Activated naive CD8-positive, alpha-beta T cell treated with anti-CD3 and anti-CD28 coated beads for 36 hours (primary cell): ENCODE measurements around the gene PTPRK. TPM values are rescaled to one million over a fixed set of nuclear protein-coding genes. Genes with fewer than 3 reads are reported as not detected.
"Not testable (repeated sequence)": the region's sequence is repeated elsewhere in the genome, so short reads cannot be mapped to it uniquely, and the experiment has no call there.

Source experiments
- DNase-seq: peaks from one replicate; pipeline ENCODE4 v3.0.0; 2021
- H3K27ac Mint-ChIP-seq: one replicate; pipeline ENCODE4 v1.8.0; 2022; ENCODE audit warnings: mild to moderate bottlenecking, moderate library complexity, mixed read lengths
- H3K27me3 Mint-ChIP-seq: one replicate; pipeline ENCODE4 v1.8.0; 2022; ENCODE audit warnings: mild to moderate bottlenecking, mixed read lengths
- H3K36me3 Mint-ChIP-seq: one replicate; pipeline ENCODE4 v1.8.0; 2021; ENCODE audit warnings: mild to moderate bottlenecking, mixed read lengths
- H3K4me1 Mint-ChIP-seq: one replicate; pipeline ENCODE4 v1.8.0; 2021; ENCODE audit warnings: mixed read lengths
- H3K4me3 Mint-ChIP-seq: one replicate; pipeline ENCODE4 v1.8.0; 2022; ENCODE audit warnings: mild to moderate bottlenecking, moderate library complexity, mixed read lengths
- H3K9me3 Mint-ChIP-seq: one replicate; pipeline ENCODE4 v1.8.0; 2022; ENCODE audit warnings: mixed read lengths
- total RNA-seq, 2 experiments: library from RNA; stranded (reverse); gene quantifications; one replicate each; pipeline ENCODE4 v1.2.3, GENCODE V29; 2021

Gene PTPRK
- total RNA-seq, 2 experiments from 2014 or later: 13.4 to 18.0 TPM

- DNase-seq: no peak
- Mint-ChIP-seq H3K36me3 (no peaks in the 10 kb centered on the region), H3K27ac (no peak overlapping the region), H3K9me3 (no peaks in the 10 kb centered on the region), H3K4me3 (no peak overlapping the region), H3K27me3 (no peaks in the 10 kb centered on the region), H3K4me1 (no peaks in the 10 kb centered on the region)
Measured at GRCh38 chr6:128461501-128461900, 58.9 kb downstream of the PTPRK start.

GRCh38 chr6:128456510-128457230, 63.7 kb downstream of the PTPRK start:
- H3K4me1 Mint-ChIP-seq: no peaks in the 10 kb centered on the region
- no peak overlapping the region for H3K4me3 Mint-ChIP-seq
- DNase-seq: no peak
- no peaks in the 10 kb centered on the region for H3K9me3 Mint-ChIP-seq
- no peak overlapping the region for H3K27ac Mint-ChIP-seq
- no peaks in the 10 kb centered on the region for H3K36me3 Mint-ChIP-seq
- H3K27me3 Mint-ChIP-seq: no peaks in the 10 kb centered on the region

GRCh38 chr6:128455959-128456358, 64.4 kb downstream of the PTPRK start:
- no peaks in the 10 kb centered on the region for H3K36me3 Mint-ChIP-seq
- no peak overlapping the region for H3K4me3 Mint-ChIP-seq
- no peaks in the 10 kb centered on the region for H3K4me1 Mint-ChIP-seq
- no peak overlapping the region for H3K27ac Mint-ChIP-seq
- DNase-seq: no peak
- H3K27me3 Mint-ChIP-seq: no peaks in the 10 kb centered on the region
- H3K9me3 Mint-ChIP-seq: no peaks in the 10 kb centered on the region

GRCh38 chr6:128452713-128453112, 67.7 kb downstream of the PTPRK start:
- H3K4me1 Mint-ChIP-seq: no peaks in the 10 kb centered on the region
- H3K9me3 Mint-ChIP-seq: no peaks in the 10 kb centered on the region
- no peaks in the 10 kb centered on the region for H3K36me3 Mint-ChIP-seq

GRCh38 chr6:128446497-128446896, 73.9 kb downstream of the PTPRK start:
- no peaks in the 10 kb centered on the region for H3K9me3 Mint-ChIP-seq
- H3K27ac Mint-ChIP-seq: no peak overlapping the region
- no peaks in the 10 kb centered on the region for H3K27me3 Mint-ChIP-seq
- no peaks in the 10 kb centered on the region for H3K4me1 Mint-ChIP-seq
- H3K4me3 Mint-ChIP-seq: no peak overlapping the region
- no peaks in the 10 kb centered on the region for H3K36me3 Mint-ChIP-seq
- DNase-seq: no peak

More at GRCh38 chr6:128452713-128453112, 67.7 kb downstream of the PTPRK start:
- no peak overlapping the region for H3K27ac Mint-ChIP-seq
- H3K4me3 Mint-ChIP-seq: no peak overlapping the region
- DNase-seq: no peak
- H3K27me3 Mint-ChIP-seq: no peaks in the 10 kb centered on the region

- Mint-ChIP-seq H3K9me3 (no peaks in the 10 kb centered on the region), H3K4me3 (no peak overlapping the region), H3K27ac (no peak overlapping the region), H3K36me3 (no peaks in the 10 kb centered on the region), H3K4me1 (no peaks in the 10 kb centered on the region), H3K27me3 (no peaks in the 10 kb centered on the region)
- no peak for DNase-seq
Measured at GRCh38 chr6:128443553-128443952, 76.8 kb downstream of the PTPRK start.

- no peaks in the 10 kb centered on the region for H3K4me1 Mint-ChIP-seq
- DNase-seq: no peak
- no peaks in the 10 kb centered on the region for H3K27me3 Mint-ChIP-seq
- no peaks in the 10 kb centered on the region for H3K36me3 Mint-ChIP-seq
- no peak overlapping the region for H3K4me3 Mint-ChIP-seq
- H3K27ac Mint-ChIP-seq: no peak overlapping the region
- H3K9me3 Mint-ChIP-seq: peaks cover 2% of the 10 kb centered on the region
Measured at GRCh38 chr6:128439627-128440026, 80.8 kb downstream of the PTPRK start.

- Mint-ChIP-seq H3K4me1 (peaks cover 4% of the 10 kb centered on the region), H3K9me3 (peaks cover 6% of the 10 kb centered on the region), H3K27ac (no peak overlapping the region), H3K27me3 (no peaks in the 10 kb centered on the region), H3K36me3 (no peaks in the 10 kb centered on the region), H3K4me3 (no peak overlapping the region)
- no peak for DNase-seq
Measured at GRCh38 chr6:128438393-128438792, 82.0 kb downstream of the PTPRK start.

- Mint-ChIP-seq H3K9me3 (peaks cover 6% of the 10 kb centered on the region), H3K27ac (no peak overlapping the region), H3K36me3 (no peaks in the 10 kb centered on the region), H3K27me3 (no peaks in the 10 kb centered on the region), H3K4me1 (peaks cover 4% of the 10 kb centered on the region), H3K4me3 (no peak overlapping the region)
- no peak for DNase-seq
Measured at GRCh38 chr6:128437685-128438084, 82.7 kb downstream of the PTPRK start.

- not testable (repeated sequence) for H3K4me1 Mint-ChIP-seq, H3K27ac Mint-ChIP-seq, H3K4me3 Mint-ChIP-seq, DNase-seq, H3K9me3 Mint-ChIP-seq, H3K36me3 Mint-ChIP-seq, H3K27me3 Mint-ChIP-seq
Measured at GRCh38 chr6:128434752-128435151, 85.6 kb downstream of the PTPRK start.

- Mint-ChIP-seq H3K4me3 (no peak overlapping the region), H3K9me3 (peaks cover 6% of the 10 kb centered on the region), H3K4me1 (peaks cover 6% of the 10 kb centered on the region), H3K36me3 (no peaks in the 10 kb centered on the region), H3K27me3 (no peaks in the 10 kb centered on the region), H3K27ac (no peak overlapping the region)
- no peak for DNase-seq
Measured at GRCh38 chr6:128432394-128432793, 88.0 kb downstream of the PTPRK start.

GRCh38 chr6:128427139-128427538, 93.3 kb downstream of the PTPRK start:
- Mint-ChIP-seq H3K27ac (no peak overlapping the region), H3K4me1 (no peaks in the 10 kb centered on the region)

GRCh38 chr6:128425856-128426255, 94.5 kb downstream of the PTPRK start:
- H3K36me3 Mint-ChIP-seq: no peaks in the 10 kb centered on the region
- no peak overlapping the region for H3K27ac Mint-ChIP-seq
- no peak overlapping the region for H3K4me3 Mint-ChIP-seq
- H3K9me3 Mint-ChIP-seq: no peaks in the 10 kb centered on the region
- no peaks in the 10 kb centered on the region for H3K27me3 Mint-ChIP-seq
- DNase-seq: no peak
- H3K4me1 Mint-ChIP-seq: no peaks in the 10 kb centered on the region

More at GRCh38 chr6:128427139-128427538, 93.3 kb downstream of the PTPRK start:
- DNase-seq: no peak
- Mint-ChIP-seq H3K9me3 (no peaks in the 10 kb centered on the region), H3K36me3 (no peaks in the 10 kb centered on the region), H3K4me3 (no peak overlapping the region), H3K27me3 (no peaks in the 10 kb centered on the region)

GRCh38 chr6:128422871-128423270, 97.5 kb downstream of the PTPRK start:
- no peaks in the 10 kb centered on the region for H3K27me3 Mint-ChIP-seq
- H3K4me1 Mint-ChIP-seq: no peaks in the 10 kb centered on the region
- peaks cover 7% of the 10 kb centered on the region for H3K36me3 Mint-ChIP-seq
- no peak overlapping the region for H3K27ac Mint-ChIP-seq
- no peak overlapping the region for H3K4me3 Mint-ChIP-seq
- DNase-seq: no peak
- peaks cover 8% of the 10 kb centered on the region for H3K9me3 Mint-ChIP-seq

GRCh38 chr6:128422200-128422599, 98.2 kb downstream of the PTPRK start:
- no peak for DNase-seq
- H3K27me3 Mint-ChIP-seq: no peaks in the 10 kb centered on the region
- H3K4me3 Mint-ChIP-seq: no peak overlapping the region
- H3K27ac Mint-ChIP-seq: no peak overlapping the region
- peaks cover 7% of the 10 kb centered on the region for H3K36me3 Mint-ChIP-seq
- no peaks in the 10 kb centered on the region for H3K4me1 Mint-ChIP-seq
- peaks cover 9% of the 10 kb centered on the region for H3K9me3 Mint-ChIP-seq

GRCh38 chr6:128421788-128422187, 98.6 kb downstream of the PTPRK start:
- Mint-ChIP-seq H3K36me3 (peaks cover 7% of the 10 kb centered on the region), H3K27ac (no peak overlapping the region), H3K27me3 (no peaks in the 10 kb centered on the region), H3K4me3 (no peak overlapping the region), H3K9me3 (peaks cover 12% of the 10 kb centered on the region), H3K4me1 (no peaks in the 10 kb centered on the region)
- DNase-seq: no peak
